Measurements from ENCODE around the gene FAM131A.

DNA sequence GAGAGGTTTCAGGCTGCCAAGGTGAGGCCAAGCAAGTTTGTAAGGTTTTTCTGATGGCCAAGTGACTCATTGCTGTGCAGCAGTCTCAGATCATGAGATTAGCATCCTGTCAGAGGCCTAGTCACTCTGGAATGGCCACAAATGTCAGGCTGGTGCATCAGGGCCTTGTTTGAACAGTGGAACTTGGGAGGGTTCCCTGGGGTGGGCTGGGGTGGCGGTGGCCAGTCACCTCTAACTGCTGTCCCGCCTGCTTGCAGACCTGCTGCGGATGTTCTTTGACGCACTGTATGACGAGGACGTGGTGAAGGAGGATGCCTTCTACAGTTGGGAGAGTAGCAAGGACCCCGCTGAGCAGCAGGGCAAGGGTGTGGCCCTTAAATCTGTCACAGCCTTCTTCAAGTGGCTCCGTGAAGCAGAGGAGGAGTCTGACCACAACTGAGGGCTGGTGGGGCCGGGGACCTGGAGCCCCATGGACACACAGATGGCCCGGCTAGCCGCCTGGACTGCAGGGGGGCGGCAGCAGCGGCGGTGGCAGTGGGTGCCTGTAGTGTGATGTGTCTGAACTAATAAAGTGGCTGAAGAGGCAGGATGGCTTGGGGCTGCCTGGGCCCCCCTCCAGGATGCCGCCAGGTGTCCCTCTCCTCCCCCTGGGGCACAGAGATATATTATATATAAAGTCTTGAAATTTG is 2.8 kb upstream of the FAM131A start:
- TF ChIP-seq, protein P1, sequence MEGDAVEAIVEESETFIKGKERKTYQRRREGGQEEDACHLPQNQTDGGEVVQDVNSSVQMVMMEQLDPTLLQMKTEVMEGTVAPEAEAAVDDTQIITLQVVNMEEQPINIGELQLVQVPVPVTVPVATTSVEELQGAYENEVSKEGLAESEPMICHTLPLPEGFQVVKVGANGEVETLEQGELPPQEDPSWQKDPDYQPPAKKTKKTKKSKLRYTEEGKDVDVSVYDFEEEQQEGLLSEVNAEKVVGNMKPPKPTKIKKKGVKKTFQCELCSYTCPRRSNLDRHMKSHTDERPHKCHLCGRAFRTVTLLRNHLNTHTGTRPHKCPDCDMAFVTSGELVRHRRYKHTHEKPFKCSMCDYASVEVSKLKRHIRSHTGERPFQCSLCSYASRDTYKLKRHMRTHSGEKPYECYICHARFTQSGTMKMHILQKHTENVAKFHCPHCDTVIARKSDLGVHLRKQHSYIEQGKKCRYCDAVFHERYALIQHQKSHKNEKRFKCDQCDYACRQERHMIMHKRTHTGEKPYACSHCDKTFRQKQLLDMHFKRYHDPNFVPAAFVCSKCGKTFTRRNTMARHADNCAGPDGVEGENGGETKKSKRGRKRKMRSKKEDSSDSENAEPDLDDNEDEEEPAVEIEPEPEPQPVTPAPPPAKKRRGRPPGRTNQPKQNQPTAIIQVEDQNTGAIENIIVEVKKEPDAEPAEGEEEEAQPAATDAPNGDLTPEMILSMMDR (IDR thresholded peaks at IDR 0.05; ENCODE audit: insufficient read depth, low read length) = no peak
- TF ChIP-seq POLR2AphosphoS5 (IDR thresholded peaks at IDR 0.05; ENCODE audit: low read depth) (no peak; the same call in 1 of the 2 replicates), GABPA (IDR thresholded peaks at IDR 0.05; ENCODE audit: low read depth) (no peak)
- TF ChIP-seq, protein P2, sequence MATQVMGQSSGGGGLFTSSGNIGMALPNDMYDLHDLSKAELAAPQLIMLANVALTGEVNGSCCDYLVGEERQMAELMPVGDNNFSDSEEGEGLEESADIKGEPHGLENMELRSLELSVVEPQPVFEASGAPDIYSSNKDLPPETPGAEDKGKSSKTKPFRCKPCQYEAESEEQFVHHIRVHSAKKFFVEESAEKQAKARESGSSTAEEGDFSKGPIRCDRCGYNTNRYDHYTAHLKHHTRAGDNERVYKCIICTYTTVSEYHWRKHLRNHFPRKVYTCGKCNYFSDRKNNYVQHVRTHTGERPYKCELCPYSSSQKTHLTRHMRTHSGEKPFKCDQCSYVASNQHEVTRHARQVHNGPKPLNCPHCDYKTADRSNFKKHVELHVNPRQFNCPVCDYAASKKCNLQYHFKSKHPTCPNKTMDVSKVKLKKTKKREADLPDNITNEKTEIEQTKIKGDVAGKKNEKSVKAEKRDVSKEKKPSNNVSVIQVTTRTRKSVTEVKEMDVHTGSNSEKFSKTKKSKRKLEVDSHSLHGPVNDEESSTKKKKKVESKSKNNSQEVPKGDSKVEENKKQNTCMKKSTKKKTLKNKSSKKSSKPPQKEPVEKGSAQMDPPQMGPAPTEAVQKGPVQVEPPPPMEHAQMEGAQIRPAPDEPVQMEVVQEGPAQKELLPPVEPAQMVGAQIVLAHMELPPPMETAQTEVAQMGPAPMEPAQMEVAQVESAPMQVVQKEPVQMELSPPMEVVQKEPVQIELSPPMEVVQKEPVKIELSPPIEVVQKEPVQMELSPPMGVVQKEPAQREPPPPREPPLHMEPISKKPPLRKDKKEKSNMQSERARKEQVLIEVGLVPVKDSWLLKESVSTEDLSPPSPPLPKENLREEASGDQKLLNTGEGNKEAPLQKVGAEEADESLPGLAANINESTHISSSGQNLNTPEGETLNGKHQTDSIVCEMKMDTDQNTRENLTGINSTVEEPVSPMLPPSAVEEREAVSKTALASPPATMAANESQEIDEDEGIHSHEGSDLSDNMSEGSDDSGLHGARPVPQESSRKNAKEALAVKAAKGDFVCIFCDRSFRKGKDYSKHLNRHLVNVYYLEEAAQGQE (IDR thresholded peaks at IDR 0.05; ENCODE audit: insufficient replicate concordance, low read depth) = no peak

Measured in HL-60 (cell line).